22Rv1 (cell line): ENCODE results near the gene RAPGEF4.

ENCODE experiments used
- CTCF ChIP-seq: fragments of 450-650 bp; IDR thresholded peaks from 2 replicates; pipeline ENCODE4 v1.5.1; 2017; ENCODE audit warnings: mild to moderate bottlenecking
- ZFX ChIP-seq: fragments of 450-650 bp; IDR thresholded peaks from 2 replicates; pipeline ENCODE4 v1.6.1; 2017; ENCODE audit warnings: antibody characterized with exemption, borderline replicate concordance

GRCh38 chr2:172919732-172920131, 184.1 kb downstream of the RAPGEF4 start:
- no peak for TF ChIP-seq CTCF
- no peak for TF ChIP-seq ZFX
